H1 (cell line): ENCODE data around the gene FOXL1.

ENCODE experiments used
- CTCF ChIP-seq, 3 experiments: IDR thresholded peaks; 1 replicate in 2 of 3; 2 replicates in 1 of 3; pipeline versions ENCODE4 v1.5.1 to v1.6.1; 2011; ENCODE audit warnings: low read length in 3 of 3, mild to moderate bottlenecking in 3 of 3, inconsistent platforms in 2 of 3, low read depth in 1 of 3, moderate library complexity in 1 of 3; ENCODE audit not compliant: insufficient read depth in 1 of 3; ENCODE audit errors: control extremely low read depth in 1 of 3
- RXRA ChIP-seq: IDR thresholded peaks from 2 replicates; pipeline ENCODE4 v1.6.1; 2011; ENCODE audit warnings: low read depth, mild to moderate bottlenecking, low read length, moderate library complexity; ENCODE audit not compliant: insufficient read depth

- TF ChIP-seq CTCF (IDR thresholded peaks at IDR 0.05; ENCODE audit: control extremely low read depth in 1 of 3, insufficient read depth in 1 of 3, low read depth in 1 of 3, low read length in 3 of 3) (no peak), RXRA (no peak)
These were observed 24.2 kb downstream of the FOXL1 start for GRCh38 chr16:86602521-86602920.
